Measurements from ENCODE around the gene PFDN4. TPM values are rescaled to one million over a fixed set of nuclear protein-coding genes. Genes with fewer than 3 reads are reported as not detected.
A peak's percentile ranks its signal among the peaks of the same experiment; 100 is the strongest.

Gene PFDN4
- total RNA-seq = 45.7 TPM

GRCh38 chr20:54207743-54208547, at the start of gene PFDN4:
Gene PFDN4 (plus strand): TSS chr20:54208087. CDS start chr20:54208101, 14 bp downstream.
- intact Hi-C loops (cut with DNase I) = no loop called here
- TF ChIP-seq POLR2A (IDR thresholded peaks at IDR 0.05) = no peak
- peak; percentile 45 to 80 (median 67) for TF ChIP-seq CTCF (IDR thresholded peaks at IDR 0.05)
- TF ChIP-seq POLR2AphosphoS5 (IDR thresholded peaks at IDR 0.05; ENCODE audit: insufficient read depth in 1 of 2, low read depth in 1 of 2) = peak; percentile 74 to 81
- DNase-seq (ENCODE audit: extremely low spot score in 2 of 2) = no peak
- no peaks in the 10 kb centered on the region for H3K9me3 ChIP-seq
- no peaks in the 10 kb centered on the region for H3K27me3 ChIP-seq
- peak within 1 kb of the TSS; percentile 84 to 97 for H3K4me3 ChIP-seq
- peaks cover 38% of the 10 kb centered on the region for H3K4me1 ChIP-seq
- no peaks in the 10 kb centered on the region for H3K36me3 ChIP-seq
- H3K27ac ChIP-seq = peak within 1 kb of the TSS; percentile 99

- Histone ChIP-seq H3K4me1 (no peaks in the 10 kb centered on the region), H3K4me3 (no peak overlapping the region), H3K27me3 (no peaks in the 10 kb centered on the region), H3K9me3 (no peaks in the 10 kb centered on the region), H3K36me3 (no peaks in the 10 kb centered on the region), H3K27ac (no peak overlapping the region)
- TF ChIP-seq POLR2A (IDR thresholded peaks at IDR 0.05) (no peak), CTCF (IDR thresholded peaks at IDR 0.05) (no peak), POLR2AphosphoS5 (IDR thresholded peaks at IDR 0.05; ENCODE audit: insufficient read depth in 1 of 2, low read depth in 1 of 2) (no peak)
- intact Hi-C loops (cut with DNase I) = no loop called here
- no peak for DNase-seq (ENCODE audit: extremely low spot score in 2 of 2)
These were observed 49.7 kb upstream of the PFDN4 start for GRCh38 chr20:54158226-54158625.

- no peak overlapping the region for H3K4me3 ChIP-seq
- no peak for DNase-seq (ENCODE audit: extremely low spot score in 2 of 2)
- no peaks in the 10 kb centered on the region for H3K36me3 ChIP-seq
- TF ChIP-seq CTCF (IDR thresholded peaks at IDR 0.05) (no peak), POLR2A (IDR thresholded peaks at IDR 0.05) (no peak), POLR2AphosphoS5 (IDR thresholded peaks at IDR 0.05; ENCODE audit: insufficient read depth in 1 of 2, low read depth in 1 of 2) (no peak)
- H3K27me3 ChIP-seq = no peaks in the 10 kb centered on the region
- no peaks in the 10 kb centered on the region for H3K9me3 ChIP-seq
- intact Hi-C loops (cut with DNase I) = no loop called here
- H3K4me1 ChIP-seq = no peaks in the 10 kb centered on the region
- H3K27ac ChIP-seq = no peak overlapping the region
These were observed 49.0 kb upstream of the PFDN4 start for GRCh38 chr20:54158856-54159418.

- TF ChIP-seq POLR2A (IDR thresholded peaks at IDR 0.05) (no peak), CTCF (IDR thresholded peaks at IDR 0.05) (no peak), POLR2AphosphoS5 (IDR thresholded peaks at IDR 0.05; ENCODE audit: insufficient read depth in 1 of 2, low read depth in 1 of 2) (no peak)
- Histone ChIP-seq H3K27ac (no peak overlapping the region), H3K36me3 (no peaks in the 10 kb centered on the region), H3K9me3 (no peaks in the 10 kb centered on the region), H3K4me3 (no peak overlapping the region), H3K4me1 (no peaks in the 10 kb centered on the region), H3K27me3 (no peaks in the 10 kb centered on the region)
- DNase-seq (ENCODE audit: extremely low spot score in 2 of 2) = no peak
- intact Hi-C loops (cut with DNase I) = no loop called here
These were observed 47.6 kb upstream of the PFDN4 start for GRCh38 chr20:54160065-54161007.
